Measurements from ENCODE around the gene RNF222.
"Not testable (repeated sequence)": the region's sequence is repeated elsewhere in the genome, so short reads cannot be mapped to it uniquely, and the experiment has no call there.

RNF222 gene

GRCh38 chr17:8409966-8410882, 12.6 kb upstream of the RNF222 start:
- peak; percentile 74 to 77 for DNase-seq

- no peak for DNase-seq
Observed at GRCh38 chr17:8408371-8408770, 10.7 kb upstream of the RNF222 start.

GRCh38 chr17:8406174-8406573, 8.5 kb upstream of the RNF222 start:
- no peak for DNase-seq

GRCh38 chr17:8405499-8406016, 7.9 kb upstream of the RNF222 start:
- DNase-seq, result no peak

GRCh38 chr17:8402921-8403536, 5.4 kb upstream of the RNF222 start:
- no peak for DNase-seq

- no peak for DNase-seq
Observed at GRCh38 chr17:8401107-8401506, 3.5 kb upstream of the RNF222 start.

GRCh38 chr17:8398980-8399379, 1.4 kb upstream of the RNF222 start:
- DNase-seq, result no peak

- DNase-seq, result not testable (repeated sequence)
Observed at GRCh38 chr17:8394497-8394896, 3.1 kb downstream of the RNF222 start.

- peak; percentile 26 to 28 for DNase-seq
Observed at GRCh38 chr17:8393470-8394231, 4.0 kb downstream of the RNF222 start.

GRCh38 chr17:8392674-8393469, 4.8 kb downstream of the RNF222 start:
- no peak for DNase-seq

GRCh38 chr17:8392274-8392673, 5.4 kb downstream of the RNF222 start:
- DNase-seq, result no peak

- no peak for DNase-seq
Observed at GRCh38 chr17:8391711-8392110, 5.9 kb downstream of the RNF222 start.

GRCh38 chr17:8387914-8388651, 9.5 kb downstream of the RNF222 start:
- no peak for DNase-seq

- DNase-seq, result no peak
Observed at GRCh38 chr17:8386841-8387240, 10.8 kb downstream of the RNF222 start.

- DNase-seq, result no peak
Observed at GRCh38 chr17:8384801-8385378, 12.7 kb downstream of the RNF222 start.

- peak; percentile 93 to 94 for DNase-seq
Observed at GRCh38 chr17:8383143-8383822, 14.3 kb downstream of the RNF222 start, which contains the start of gene RPL26. TSS of gene RPL26 (minus strand) at chr17:8383193. CDS start at chr17:8382310, 883 bp downstream.

- no peak for DNase-seq
Observed at GRCh38 chr17:8382880-8383142, 14.8 kb downstream of the RNF222 start.

- no peak for DNase-seq
Observed at GRCh38 chr17:8382052-8382879, 15.4 kb downstream of the RNF222 start.

- no peak for DNase-seq
Observed at GRCh38 chr17:8380049-8380448, 17.6 kb downstream of the RNF222 start.

GRCh38 chr17:8378117-8378516, 19.5 kb downstream of the RNF222 start:
- DNase-seq, result not testable (repeated sequence)

Data from activated CD4-positive, alpha-beta T cell treated with anti-CD3 and anti-CD28 coated beads for 4 hours (primary cell).